HG02763 (cell line): ENCODE data around the gene ADGRD1.

Experiments
- ATAC-seq: cut with Tn5 transposase; IDR thresholded peaks from one replicate; pipeline ENCODE4 v1.9.1; 2021; ENCODE audit warnings: mild to moderate bottlenecking, moderate library complexity; ENCODE audit not compliant: unreplicated experiment

Gene ADGRD1

DNA sequence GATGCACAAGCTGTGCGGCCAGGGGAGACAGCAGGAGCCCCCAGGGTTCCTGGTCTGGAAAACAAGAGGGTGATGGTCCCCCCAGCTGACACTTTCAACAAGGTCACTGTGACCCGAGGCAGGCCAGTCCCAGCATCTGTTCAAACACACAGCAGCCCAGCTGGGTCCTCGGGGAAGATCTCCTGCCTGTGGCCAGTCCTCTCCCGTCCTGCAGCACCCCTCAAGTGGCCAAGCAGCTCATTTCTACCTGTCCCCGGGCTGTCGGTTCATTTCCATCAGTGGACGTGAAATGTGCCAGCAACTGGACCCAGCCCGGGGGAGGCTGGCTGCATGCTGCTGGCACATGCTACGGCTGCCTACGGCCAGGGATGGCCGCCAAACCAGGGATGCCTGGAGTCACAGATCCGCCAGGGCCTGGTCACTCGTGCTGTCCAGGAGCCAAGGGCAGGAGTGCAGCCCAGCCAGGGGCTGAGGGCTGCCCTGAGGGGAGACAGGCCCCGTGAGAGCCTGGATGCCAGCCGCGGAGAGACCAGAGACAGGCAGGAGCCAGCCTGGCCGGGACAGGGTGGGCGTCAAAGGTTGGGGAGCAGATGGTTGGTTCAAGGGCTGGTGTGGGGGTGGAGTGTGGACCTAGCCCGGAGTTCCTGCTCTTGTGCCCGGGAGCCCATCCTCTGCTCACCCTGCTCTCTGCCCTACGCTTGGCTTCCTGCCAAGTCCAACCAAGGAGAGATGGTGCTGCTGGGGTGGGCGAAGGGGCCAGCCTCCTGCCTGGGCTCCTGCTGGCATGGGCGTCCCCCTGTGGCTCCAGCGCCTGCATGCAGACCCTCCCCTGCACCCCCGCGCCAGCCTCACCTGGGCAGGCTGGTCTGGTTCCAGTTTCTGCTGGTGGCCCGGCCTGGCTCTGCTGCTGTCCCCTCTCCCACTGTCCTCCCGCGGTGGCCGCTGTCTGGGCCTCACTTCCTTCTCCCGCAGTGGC is 143.8 kb downstream of the ADGRD1 start:
- no peak for ATAC-seq

DNA sequence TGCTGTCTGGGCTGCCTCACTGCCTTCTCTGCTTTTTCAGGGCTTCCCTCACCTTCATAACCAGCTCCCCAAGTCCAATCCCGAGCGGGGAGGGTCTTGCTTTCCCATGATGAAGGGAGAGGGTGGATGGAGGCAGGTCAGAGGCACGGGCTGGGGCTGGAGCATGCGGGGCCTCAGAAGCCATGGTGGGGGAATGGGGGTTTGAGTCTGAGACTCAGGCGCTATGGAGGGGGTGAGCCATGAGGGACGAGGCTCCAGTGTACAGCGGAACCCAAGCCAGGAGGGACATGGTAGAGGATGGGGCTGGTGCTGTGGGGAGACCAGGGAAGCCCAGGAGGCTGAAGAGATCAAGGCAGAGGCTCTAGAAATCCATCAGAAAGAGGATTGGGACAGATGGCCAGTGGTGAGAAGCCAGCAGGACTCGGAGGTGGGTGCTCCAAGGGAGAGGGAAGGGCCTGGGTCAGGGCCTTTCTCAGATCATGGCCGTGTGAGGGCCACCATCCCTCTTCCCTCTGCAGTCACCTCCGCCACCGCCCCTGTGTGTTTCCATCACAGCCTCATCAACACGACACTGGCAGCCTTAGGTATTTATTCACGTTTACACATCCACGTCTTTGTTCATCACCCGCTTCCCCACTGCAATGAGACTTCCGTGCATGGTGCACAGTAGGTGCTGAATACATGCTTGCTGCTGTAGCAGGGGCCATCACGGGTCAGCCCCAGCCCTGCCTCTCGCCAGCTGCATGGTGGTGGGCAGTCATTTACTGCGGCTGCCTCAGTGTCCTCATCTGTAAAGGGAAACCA is 144.7 kb downstream of the ADGRD1 start:
- no peak for ATAC-seq

DNA sequence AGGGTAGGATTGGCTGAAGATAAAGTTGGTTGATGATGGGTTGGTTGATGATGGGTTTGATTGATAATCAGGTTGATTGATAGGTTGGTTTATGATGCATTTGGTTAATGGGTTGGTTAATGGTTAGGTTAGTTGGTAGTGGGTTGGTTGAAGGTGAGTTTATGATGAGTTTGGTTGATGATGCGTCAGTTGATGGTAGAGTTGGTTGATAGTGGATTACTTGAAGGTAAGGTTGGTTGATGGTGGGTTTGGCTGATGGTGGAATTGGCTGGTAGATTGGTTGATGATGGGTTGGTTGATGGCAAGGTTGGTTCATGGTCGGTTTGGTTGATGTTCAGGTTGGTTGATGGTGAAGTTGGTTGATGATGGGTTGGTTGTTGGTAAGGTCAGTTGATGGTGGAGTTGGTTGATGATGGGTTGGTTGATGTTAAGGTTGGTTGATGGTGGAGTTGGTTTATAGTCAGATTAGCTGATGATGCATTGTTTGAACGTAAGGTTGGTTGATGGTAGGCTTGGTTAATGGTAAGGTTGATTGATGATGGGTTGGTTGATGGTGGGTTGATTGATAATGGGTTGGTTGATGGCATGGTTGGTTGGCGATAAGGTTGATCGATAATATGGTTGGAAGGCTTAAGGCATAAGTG is 146.4 kb downstream of the ADGRD1 start:
- no peak for ATAC-seq

DNA sequence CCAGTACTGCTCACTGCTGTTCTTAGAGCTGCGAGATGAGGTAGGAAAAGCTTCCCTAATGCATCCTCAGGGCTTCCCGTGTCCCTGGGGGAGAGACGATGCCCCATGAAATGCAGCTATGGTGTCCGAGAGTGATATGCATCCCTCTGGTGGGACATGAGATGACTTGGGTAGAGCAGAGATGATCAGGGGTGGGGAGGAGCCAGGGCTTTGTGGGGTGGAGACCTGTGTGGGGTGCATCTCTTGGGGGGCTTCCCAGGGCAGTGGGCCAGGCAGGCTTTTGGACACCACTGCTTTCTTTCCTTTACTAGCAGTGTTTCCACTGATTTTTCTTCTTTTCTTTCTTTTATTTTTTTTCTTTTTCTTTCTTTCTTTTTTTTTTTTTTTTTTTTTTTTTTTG is 147.3 kb downstream of the ADGRD1 start:
- ATAC-seq = no peak

DNA sequence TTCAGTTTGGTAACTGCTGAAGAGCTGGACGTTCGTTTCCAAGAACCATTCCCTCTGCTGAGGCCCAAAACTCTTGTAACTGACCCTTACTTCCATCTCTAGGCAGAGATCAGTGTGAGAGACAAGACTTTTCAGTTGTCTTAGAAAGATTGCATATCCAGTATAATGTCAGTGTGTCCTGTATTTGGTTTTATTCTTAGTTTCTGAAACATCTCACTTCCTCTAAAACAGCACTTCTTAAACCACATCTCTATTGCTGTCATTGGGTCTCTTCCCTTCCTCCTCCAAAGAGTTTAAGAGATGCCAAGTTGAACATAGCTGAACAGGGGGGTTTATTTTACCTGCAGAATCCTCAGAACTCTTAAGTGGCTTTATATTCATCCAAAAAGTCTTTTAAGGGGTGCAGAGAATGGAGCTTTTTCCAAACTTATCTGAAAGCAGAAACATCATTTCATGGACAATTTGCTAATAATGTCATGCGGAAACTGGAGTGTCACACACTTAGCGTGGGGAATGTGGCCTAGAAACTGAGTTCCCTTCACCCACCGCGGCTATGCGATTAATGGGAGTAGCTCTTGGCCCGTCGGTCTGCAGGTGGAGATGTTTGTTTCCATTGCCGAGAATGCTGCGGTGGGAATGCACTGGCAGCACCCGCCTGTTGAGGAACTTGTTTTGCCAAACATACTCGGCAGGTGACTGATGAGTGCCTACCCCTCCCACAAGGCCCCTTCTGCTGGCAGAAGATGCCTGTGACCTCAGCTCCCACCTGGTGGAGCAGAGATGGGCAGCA is 148.2 kb downstream of the ADGRD1 start:
- ATAC-seq = peak; percentile 69

DNA sequence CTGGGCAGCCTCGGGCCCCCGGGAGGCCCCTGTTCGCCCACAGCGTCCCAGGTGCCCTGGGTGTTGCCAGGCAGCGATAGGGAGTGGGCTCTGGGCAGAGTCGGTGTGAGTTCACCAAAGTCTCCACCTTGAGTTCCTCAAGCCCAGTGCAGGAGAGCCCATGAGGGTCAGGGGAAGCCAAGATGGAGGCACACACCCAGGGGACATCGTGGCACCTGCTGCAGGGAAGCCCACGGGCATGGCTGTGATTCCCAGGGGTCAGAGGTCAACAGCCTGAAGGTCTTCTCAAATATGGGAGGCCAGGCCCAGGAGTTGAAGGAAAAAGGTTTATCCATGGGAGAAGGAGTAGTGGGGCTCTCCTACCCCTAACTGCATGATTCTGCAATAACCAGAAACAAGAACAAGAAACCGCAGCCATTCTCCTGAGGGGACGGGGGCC is 148.8 kb downstream of the ADGRD1 start:
- no peak for ATAC-seq

DNA sequence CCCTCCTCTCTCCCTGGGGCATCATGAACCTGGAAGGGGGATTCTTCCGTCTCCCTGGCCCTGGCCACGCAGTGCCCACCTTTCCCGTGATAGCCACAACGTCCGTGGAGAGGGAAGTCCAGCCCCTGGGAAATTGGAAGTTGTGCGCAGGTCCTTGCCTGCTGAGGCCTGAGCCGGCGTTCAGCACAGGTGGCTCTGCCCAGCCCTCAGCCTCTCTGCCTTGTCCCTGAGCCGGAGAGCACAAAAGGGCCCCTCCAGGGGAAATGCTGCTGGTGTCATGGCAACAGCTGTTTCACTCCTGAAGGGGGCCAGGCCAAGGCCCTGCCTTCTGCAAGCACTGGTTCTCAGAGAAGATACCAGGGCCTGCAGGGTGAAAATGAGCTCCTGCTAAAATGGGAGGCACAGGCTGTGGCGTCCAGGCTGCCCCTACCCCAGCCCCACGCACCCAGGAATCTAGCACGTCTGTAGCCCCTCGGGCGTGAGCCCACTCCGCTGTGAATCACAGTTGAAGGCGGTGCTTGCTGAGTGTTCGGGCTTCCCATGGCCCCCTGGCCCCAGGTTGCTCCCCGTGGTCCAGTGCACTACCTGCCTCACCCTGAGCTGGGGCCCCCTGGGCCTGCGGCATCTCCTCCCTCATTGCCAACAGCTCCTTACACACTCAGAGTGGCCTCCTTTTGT is 149.4 kb downstream of the ADGRD1 start:
- ATAC-seq = no peak

DNA sequence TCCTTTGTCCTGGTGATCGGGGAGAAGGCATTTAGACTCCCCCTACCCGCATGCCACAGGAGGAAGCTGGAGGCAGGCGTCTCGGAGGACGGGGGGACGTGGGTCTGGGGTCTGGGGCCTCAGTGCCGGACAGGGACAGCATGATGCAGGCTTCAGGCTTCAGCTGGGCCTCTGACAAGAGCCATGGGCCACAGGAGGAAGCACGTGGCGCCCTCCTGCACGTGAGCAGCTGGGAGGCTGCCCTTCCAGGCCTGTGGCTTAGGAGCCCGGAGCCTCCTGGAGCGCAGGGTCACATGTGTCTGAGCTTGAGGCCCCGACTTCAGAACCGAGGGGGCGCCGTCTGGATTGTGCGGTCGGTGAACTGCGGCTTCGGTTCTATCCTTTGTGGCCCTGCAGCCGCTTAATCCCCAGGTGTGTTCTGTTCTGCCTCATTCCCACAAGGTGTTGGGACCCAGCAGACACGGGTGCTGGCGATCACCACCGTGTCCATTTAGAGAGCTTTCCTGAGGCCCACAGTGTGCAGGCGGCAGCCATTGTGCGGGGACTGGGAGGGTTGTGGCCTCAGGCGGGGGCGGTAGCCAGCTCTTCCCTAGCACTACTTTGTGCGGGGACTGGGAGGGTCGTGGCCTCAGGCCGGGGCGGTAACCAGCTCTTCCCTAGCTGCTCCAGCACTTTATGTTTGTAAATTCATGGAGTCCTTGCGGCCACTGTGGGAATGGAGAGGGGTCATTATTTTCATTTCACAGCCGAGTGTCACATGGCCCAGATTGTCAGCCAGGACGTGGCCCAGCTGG is 150.2 kb downstream of the ADGRD1 start:
- ATAC-seq = no peak

DNA sequence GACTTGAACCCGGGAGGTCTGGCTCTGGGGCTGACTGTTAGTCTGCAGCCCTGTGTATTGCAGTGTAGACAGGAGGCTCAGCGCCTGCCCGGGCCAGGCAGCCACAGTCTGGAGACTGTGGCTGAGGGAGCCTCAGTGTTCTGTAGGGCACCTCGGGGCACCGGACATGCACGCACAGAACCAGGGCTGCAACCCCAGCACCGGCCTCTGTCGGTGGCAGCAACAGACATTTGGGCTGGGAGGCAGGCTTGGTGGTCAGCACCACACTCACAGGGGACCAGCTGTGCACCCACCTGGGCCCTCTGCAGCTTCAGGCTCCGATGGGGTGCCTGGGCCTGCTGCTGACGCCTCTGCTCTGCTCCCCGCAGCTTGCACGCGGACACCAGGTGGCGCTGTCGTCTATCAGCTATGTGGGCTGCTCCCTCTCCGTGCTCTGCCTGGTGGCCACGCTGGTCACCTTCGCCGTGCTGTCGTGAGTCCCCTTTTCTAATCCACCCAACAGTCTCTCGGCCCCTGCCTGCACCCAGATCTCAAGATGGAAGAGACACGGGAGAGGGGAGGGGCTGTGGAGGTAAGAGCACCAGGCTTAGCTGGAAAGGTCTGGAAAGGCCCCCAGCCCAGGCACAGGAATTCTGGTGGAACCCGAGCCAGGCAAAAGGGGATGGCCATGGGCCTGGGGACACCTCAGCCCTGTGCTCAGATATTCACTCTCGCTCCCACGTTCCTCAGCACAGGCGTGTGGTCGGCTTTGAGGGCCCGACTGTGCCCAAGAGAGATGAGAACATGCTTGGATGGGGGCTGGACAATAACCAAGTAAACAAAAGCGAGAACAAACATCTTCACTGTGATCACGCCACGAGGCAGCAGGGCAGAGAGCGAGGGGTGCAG is 151.0 kb downstream of the ADGRD1 start:
- peak; percentile 65 for ATAC-seq

DNA sequence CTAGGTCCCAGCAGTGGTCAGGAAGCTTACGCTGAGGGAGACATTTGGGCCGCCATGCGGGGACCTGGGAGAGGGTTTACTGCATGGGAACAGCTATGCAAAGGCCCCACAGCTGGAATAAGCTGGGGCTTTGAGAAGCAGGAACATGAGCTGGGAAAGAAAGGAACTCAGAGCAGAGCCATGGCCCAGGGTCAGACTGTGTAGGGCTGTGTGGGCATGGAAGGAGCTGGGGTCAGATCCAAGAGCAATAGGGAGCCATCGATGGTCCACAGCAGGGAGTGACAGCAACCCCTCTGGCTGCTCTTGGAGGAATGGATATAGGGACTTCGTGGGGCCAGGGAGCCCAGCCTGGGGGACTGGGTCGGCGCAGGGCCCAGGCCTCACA is 151.6 kb downstream of the ADGRD1 start:
- no peak for ATAC-seq

DNA sequence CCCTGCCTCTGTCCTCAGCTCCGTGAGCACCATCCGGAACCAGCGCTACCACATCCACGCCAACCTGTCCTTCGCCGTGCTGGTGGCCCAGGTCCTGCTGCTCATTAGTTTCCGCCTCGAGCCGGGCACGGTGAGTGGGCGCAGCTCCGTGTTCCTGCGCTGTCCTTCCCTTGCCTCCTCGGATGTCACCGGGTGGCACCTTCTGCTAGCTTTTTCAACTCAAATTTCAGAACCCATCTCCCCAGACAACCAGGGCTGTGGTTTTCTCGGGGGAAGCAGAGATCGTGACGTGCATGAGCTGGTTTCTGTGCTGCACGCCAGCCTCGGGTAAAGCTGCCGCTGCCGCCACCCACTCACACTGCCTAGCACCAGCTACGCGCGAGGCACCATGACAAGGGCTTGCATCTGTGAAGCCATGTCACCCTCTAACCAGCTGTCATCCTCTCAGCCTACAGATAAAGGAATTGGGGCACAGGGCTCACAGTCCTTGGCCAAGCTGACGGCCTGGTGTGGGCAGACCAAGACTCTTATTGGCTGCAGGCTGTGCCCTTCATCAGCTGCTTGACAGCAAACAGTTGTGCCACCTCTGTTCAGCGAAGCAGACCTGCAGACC is 152.1 kb downstream of the ADGRD1 start:
- ATAC-seq = no peak

DNA sequence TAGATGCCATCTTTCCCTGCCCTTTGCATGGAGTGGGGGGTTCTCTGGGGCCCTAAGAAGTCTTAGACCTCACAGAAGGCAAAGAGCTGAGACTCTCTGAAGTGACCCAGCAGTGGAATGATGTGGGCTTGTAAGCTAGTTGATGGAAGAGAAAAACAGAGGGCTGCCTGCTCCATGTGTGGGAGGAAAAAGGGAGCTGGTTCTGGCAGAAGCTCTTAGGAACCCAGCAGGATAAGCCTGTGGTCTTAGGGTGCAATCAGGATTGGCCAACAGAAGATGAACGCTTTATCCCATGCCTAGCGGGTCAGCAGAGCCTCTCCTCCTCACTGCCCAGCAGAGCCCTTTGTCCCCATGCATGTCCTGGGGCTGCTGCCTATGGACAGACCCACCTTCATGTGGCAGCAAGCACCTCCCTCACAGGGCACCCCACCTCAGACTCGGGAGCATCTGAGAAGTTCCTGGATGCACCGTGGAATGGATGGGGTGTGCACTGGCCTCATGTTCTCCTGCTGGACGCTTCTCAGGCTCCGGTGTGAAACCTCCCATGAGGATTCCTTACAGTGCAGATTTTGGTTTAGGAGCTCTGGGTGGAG is 152.7 kb downstream of the ADGRD1 start:
- ATAC-seq = no peak

DNA sequence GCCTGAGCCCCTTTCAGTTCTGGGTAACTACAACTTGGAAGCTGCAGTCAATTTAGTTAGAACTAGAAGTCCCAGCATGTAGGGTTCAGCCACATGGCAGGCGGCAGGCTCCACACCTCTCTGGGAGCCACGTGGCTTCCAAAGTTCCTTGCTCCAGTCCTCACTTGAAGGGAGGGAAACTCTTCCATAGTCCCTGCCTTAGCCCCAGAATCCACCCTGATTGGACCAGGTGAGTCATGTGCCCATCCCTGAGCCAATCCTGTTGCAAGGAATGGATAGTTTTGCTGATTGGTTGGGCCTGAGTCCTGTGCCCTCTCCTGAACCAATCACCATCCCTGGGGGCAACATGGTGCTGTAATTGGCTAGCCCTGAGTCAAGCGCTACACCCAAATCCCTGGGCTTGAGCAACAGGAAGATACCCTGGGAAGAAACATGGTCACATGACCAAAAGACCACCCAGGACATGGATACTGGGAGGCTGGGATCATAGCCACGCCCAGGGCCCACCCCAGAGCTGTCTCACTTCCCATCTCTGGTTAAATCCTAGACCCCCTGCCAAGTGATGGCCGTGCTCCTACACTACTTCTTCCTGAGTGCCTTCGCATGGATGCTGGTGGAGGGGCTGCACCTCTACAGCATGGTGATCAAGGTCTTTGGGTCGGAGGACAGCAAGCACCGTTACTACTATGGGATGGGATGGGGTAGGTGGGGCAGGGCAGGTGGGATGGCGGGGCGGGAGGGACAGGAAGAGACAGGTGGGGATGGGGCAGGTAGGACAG is 154.7 kb downstream of the ADGRD1 start:
- ATAC-seq = no peak

DNA sequence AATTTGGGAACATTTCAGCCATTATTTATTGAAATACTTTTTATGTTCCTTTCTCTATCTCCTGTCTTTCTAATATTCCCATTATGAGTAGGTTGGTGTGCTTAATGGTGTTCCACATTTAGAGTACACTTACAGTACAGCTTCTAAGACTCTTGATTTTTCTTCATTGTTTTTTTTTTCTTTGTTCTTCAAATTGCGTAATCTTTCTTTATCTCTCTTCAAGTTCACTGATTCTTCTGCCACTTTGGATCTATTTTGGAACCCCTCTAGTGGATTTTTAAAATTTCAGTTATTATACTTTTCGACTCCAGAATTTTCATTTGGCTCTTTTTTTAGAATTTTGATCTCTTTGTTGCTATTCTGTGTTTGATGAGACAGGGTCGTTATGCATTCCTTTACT is 157.7 kb downstream of the ADGRD1 start:
- no peak for ATAC-seq

DNA sequence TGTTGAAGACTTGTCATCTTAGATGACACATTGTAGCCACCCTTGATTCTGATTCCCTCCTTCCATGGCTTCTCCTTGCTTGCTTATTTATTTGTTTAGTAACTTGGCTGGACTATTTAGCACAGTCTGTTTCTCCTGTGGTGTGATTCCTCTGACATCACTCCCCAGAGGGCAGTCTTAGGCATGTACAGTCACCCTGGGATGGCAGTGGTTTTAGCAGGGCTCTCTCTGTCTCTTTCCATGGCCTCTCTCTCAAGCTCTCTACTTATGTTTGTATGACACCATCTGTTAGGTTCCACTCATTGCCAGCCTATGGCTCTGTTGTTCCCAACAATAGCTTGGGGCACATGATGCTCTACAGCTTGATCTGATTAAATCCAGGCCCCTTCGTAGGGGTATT is 158.3 kb downstream of the ADGRD1 start:
- no peak for ATAC-seq

DNA sequence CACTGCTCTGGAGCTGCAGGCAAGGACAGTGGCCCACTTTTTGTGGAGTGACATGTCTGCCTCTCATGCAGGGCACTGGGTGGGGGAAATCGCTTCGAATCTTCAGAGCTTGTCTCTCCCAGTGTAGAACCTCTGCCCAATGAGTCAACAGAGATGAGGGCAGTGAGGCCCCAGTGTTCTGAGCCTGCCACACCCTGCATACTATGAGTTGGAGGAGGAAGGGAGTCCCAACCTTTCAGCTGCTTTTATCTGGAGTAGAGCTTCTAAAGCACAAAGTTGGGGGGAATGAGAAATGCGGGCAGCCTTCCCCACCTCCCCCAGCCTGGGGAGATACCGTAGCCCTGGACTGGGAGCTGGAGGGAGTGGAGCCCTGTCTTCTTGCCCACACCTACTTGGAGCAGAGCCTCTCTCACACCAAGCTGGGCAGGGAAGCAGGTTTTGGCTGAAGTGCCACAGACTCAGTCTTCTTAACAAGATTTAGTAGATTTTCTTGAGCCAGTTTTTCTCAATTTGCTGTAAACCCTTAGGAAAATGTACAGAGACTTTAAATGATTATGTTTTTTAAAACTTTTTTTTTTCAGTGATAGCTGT is 159.1 kb downstream of the ADGRD1 start:
- ATAC-seq = no peak
